Sigmoid colon (tissue), 4 donors: Measurements from ENCODE around the gene SIK2.

Source experiments
- CTCF ChIP-seq, 4 experiments: fragments of 450-650 bp in 3 of 4; fragments of 200-600 bp in 1 of 4; IDR thresholded peaks; one replicate each; pipeline ENCODE4 v1.5.1; 2016 to 2019; ENCODE audit warnings: antibody characterized with exemption in 4 of 4, mild to moderate bottlenecking in 3 of 4, moderate library complexity in 2 of 4
- POLR2A ChIP-seq, 2 donors: fragments of 450-650 bp; IDR thresholded peaks; one replicate each; pipeline ENCODE4 v1.6.1; 2016; ENCODE audit warnings: antibody characterized with exemption in 2 of 2, mild to moderate bottlenecking in 2 of 2, moderate library complexity in 2 of 2
- POLR2AphosphoS5 ChIP-seq, 4 donors: sonication (generic); formaldehyde crosslinking; IDR thresholded peaks; one replicate each; pipeline ENCODE4 v1.6.1; 2017; ENCODE audit warnings: antibody characterized with exemption in 4 of 4

- TF ChIP-seq CTCF (IDR thresholded peaks at IDR 0.05), result no peak
- TF ChIP-seq POLR2A (IDR thresholded peaks at IDR 0.05), result no peak
- TF ChIP-seq POLR2AphosphoS5 (IDR thresholded peaks at IDR 0.05), result no peak
These were observed 97.4 kb downstream of the SIK2 start for GRCh38 chr11:111699579-111700156.
